BJ (cell line): ENCODE results near the gene ZDHHC12. TPM values are rescaled to one million over a fixed set of nuclear protein-coding genes. Genes with fewer than 3 reads are reported as not detected.
A peak's percentile ranks its signal among the peaks of the same experiment; 100 is the strongest.

ENCODE experiments used
- CTCF ChIA-PET: fragments of 350-600 bp; formaldehyde crosslinking; extraction: SDS; loops from one replicate; lab custom pipeline; 2021; ENCODE audit warnings: antibody characterized with exemption, inconsistent platforms; lab: Yijun Ruan, JAX
- POLR2A ChIA-PET: fragments of 300-600 bp; sonication (Branson Sonifier 250); formaldehyde crosslinking; extraction: SDS; loops from one replicate; lab custom pipeline; 2021; ENCODE audit warnings: antibody characterized with exemption; lab: Charles Lee
- DNase-seq: peaks from one replicate; pipeline ENCODE4 v3.0.0-alpha.2; 2011; ENCODE audit warnings: low read depth
- H3K27me3 ChIP-seq: 2 replicates; pipeline ENCODE4 v1.6.0; 2011; ENCODE audit warnings: low read length; ENCODE audit not compliant: control insufficient read depth, insufficient read depth
- H3K36me3 ChIP-seq: 2 replicates; pipeline ENCODE4 v1.5.1; 2011; ENCODE audit warnings: low read length; ENCODE audit not compliant: control insufficient read depth, insufficient read depth
- H3K4me3 ChIP-seq: 2 replicates; pipeline ENCODE4 v1.5.1; 2011; ENCODE audit warnings: low read depth, mild to moderate bottlenecking, control low read depth, low read length
- polyA plus RNA-seq: library from polyadenylated mRNA; depleted of rRNA; stranded (reverse); fragments of >200 nt; gene quantifications from 2 replicates; pipeline ENCODE4 v1.2.3, GENCODE V29; 2011
- TF ChIP-seq, protein P1 (sequence below): IDR thresholded peaks from 2 replicates; pipeline ENCODE4 v1.5.1; 2011; ENCODE audit warnings: low read depth, mild to moderate bottlenecking, control low read depth, inconsistent platforms, low read length, moderate library complexity; ENCODE audit not compliant: insufficient read depth

ZDHHC12 gene
- polyA plus RNA-seq, 1 experiment: 60.0 TPM

DNA sequence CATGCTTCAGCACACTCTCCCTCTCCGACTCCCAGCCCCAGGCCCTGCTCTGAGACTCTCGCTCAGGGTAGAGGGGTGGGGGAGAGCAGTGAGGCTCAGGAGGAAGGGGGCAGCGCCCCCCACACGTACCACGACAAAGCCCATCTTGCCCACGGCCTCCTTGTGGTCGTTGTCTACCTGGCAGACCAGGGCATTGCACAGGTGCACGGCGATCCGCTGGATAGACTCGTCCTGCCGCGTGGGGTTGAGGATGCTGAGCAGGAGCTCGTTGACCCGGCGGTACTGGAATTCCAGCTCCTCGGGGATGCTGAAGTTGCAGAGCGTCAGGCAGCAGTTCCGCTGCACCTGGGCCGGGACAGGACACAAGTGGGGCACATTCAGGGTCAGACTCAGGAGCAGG is 18.5 kb upstream of the ZDHHC12 start:
- ChIA-PET POLR2A (no interaction called here), CTCF (interaction anchor here (0.6 to 1.5 kb wide), 4 partner anchors 9 to 888 kb away, joined by 3 to 6 read pairs (median 4); partner anchors contain the start of gene PKN3)
- H3K36me3 ChIP-seq: peaks cover 13% of the 10 kb centered on the region
- no peak overlapping the region for H3K4me3 ChIP-seq
- no peaks in the 10 kb centered on the region for H3K27me3 ChIP-seq
- DNase-seq: no peak
- TF ChIP-seq, protein P1, sequence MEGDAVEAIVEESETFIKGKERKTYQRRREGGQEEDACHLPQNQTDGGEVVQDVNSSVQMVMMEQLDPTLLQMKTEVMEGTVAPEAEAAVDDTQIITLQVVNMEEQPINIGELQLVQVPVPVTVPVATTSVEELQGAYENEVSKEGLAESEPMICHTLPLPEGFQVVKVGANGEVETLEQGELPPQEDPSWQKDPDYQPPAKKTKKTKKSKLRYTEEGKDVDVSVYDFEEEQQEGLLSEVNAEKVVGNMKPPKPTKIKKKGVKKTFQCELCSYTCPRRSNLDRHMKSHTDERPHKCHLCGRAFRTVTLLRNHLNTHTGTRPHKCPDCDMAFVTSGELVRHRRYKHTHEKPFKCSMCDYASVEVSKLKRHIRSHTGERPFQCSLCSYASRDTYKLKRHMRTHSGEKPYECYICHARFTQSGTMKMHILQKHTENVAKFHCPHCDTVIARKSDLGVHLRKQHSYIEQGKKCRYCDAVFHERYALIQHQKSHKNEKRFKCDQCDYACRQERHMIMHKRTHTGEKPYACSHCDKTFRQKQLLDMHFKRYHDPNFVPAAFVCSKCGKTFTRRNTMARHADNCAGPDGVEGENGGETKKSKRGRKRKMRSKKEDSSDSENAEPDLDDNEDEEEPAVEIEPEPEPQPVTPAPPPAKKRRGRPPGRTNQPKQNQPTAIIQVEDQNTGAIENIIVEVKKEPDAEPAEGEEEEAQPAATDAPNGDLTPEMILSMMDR: no peak

DNA sequence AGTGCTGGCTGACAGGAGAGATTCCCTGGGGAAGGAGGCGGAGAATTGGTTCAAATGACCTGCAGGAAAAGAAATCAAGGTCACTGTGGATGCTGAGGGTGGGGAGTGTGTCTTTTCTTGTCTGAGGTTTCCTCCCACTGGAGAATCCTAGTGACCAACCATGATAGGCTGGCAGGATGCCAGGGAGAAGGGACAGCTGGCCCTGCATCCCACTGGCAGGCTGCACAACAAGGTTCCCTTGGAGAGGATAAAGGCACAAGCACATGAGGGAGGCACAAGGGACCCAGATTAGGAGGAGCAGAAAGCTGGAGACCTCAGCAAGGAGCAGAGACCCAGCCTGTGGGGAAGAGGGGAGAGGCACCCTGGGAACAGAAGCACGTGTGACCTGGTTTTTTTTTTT is 11.4 kb upstream of the ZDHHC12 start:
- CTCF ChIA-PET: interaction anchor here (0.9 to 1.9 kb wide), 3 partner anchors 12 to 36 kb away, joined by 3 to 5 read pairs (median 4); no protein-coding TSS in a partner anchor
- POLR2A ChIA-PET: no interaction called here
- TF ChIP-seq, protein P1: no peak
- no peak for DNase-seq
- Histone ChIP-seq H3K27me3 (no peaks in the 10 kb centered on the region), H3K4me3 (no peak overlapping the region), H3K36me3 (peaks cover 16% of the 10 kb centered on the region)

DNA sequence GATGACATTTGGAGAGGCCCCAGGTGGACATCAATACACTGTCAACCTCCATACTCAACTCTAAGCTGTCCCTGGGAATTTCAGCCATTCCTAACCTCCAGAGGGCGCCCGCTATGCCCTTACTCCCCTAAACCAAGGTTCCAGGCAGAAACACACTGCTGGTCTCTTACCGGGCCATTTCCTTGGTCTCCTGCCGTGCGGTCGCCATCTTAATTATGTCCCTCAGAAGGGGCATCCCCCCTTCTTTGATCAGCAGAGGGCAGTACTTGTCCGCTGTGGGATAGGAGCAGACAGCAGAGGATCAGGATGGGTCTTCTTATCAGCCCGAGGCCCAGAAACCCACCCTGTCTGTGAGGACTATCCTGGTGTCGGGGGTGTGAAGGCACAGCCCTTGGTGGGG is 9.3 kb upstream of the ZDHHC12 start:
- POLR2A ChIA-PET: no interaction called here
- H3K27me3 ChIP-seq: no peaks in the 10 kb centered on the region
- peaks cover 11% of the 10 kb centered on the region for H3K36me3 ChIP-seq
- DNase-seq: no peak
- CTCF ChIA-PET: interaction anchor here (0.6 to 1.9 kb wide), 12 partner anchors 9 to 235 kb away, joined by 3 to 12 read pairs (median 4); partner anchors contain the start of genes ENDOG, PKN3 and ZDHHC12
- no peak overlapping the region for H3K4me3 ChIP-seq
- TF ChIP-seq, protein P1: peak; percentile 87

DNA sequence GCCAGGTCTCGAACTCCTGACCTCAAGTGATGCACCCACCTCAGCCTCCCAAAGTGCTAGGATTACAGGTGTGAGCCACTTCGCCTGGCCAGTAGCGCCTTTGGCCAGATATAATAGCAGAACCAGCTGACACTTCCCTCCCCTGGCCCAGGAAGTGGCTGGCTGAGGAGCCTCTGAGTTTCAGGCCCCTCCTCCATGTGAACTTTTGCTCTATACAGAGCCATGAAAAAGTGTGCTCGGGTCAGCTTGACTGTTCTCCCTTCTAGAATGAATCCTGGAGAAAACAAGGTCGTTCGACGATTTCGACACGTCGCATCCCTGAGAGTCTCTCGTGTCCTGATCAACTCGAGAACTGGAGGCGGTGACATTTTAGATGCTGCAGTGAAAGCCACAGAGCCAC is 8.6 kb upstream of the ZDHHC12 start:
- ChIA-PET CTCF (interaction anchor here (0.6 to 1.9 kb wide), 9 partner anchors 8 to 236 kb away, joined by 3 to 12 read pairs (median 5); partner anchors contain the start of genes ENDOG, PKN3 and ZDHHC12), POLR2A (no interaction called here)
- H3K4me3 ChIP-seq: no peak overlapping the region
- peaks cover 11% of the 10 kb centered on the region for H3K36me3 ChIP-seq
- TF ChIP-seq, protein P1: no peak
- DNase-seq: no peak
- no peaks in the 10 kb centered on the region for H3K27me3 ChIP-seq

DNA sequence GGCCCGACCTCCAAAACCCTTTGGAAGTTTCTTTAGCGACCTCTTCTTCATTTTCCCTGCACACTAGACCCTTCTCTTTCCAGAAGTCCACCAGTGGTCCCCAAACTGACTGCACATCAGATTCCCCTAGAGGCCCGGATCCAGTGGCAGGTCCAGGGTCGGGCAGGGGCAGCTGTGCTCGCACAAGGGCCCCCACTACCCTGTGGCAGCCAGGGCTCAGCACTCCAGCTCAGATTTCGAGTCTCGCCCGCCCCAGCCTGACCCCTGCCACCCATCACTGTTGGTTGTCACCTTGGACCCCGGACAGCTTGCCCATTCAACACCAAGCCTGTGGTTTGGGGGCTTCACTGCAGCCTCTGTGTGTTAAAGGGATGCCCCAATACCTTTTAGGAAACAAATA is 7.8 kb upstream of the ZDHHC12 start:
- Histone ChIP-seq H3K4me3 (no peak overlapping the region), H3K36me3 (peaks cover 9% of the 10 kb centered on the region), H3K27me3 (no peaks in the 10 kb centered on the region)
- no peak for DNase-seq
- POLR2A ChIA-PET: no interaction called here
- CTCF ChIA-PET: interaction anchor here (1.1 kb wide), 1 partner anchor 9 kb away, joined by 5 read pairs; no protein-coding TSS in a partner anchor
- TF ChIP-seq, protein P1: no peak
